Measurements from ENCODE around the gene CYB5R3. TPM values are rescaled to one million over a fixed set of nuclear protein-coding genes. Genes with fewer than 3 reads are reported as not detected.

Gene CYB5R3
- total RNA-seq, 1 donor from 2014 or later = 383 TPM

DNA sequence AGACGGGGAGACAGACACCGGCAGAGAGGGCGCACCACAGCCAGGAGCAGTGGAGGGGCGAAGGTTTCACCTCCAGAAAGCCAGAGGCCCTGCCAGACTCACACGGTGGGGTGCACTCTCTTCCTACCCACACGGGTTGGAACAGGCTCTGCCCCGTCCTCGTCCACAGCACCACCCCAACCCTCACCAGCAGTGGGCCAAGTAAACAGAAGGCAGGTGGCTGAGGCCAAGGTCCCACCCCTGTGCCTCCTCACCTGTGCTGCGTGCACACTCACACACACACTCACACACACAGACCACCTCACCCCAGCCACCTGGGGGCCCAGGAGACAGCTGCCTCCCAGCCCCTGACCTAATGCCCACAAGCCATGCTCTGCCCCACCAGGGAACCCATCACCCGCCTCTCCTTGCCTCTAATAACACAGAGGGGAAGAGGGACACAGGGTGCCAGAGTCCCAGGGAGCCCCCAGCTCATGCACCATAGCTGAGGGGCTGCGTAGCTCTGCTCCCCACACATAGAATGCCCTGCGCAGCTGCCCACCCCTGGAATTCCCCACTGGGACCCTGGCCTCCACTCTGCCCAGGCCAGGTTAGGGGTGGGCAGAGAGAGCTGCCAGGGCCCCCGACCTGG is 3.1 kb downstream of the CYB5R3 start:
- Mint-ChIP-seq H3K27ac (ENCODE audit: unreplicated experiment) (peak overlapping the region; percentile 96), H3K9me3 (ENCODE audit: low read depth) (no peaks in the 10 kb centered on the region), H3K4me3 (ENCODE audit: unreplicated experiment) (peak overlapping the region; percentile 95), H3K36me3 (ENCODE audit: low read depth) (no peaks in the 10 kb centered on the region), H3K4me1 (ENCODE audit: low read depth) (peaks cover 72% of the 10 kb centered on the region), H3K27me3 (ENCODE audit: low read depth) (no peaks in the 10 kb centered on the region)
- TF ChIP-seq, protein P1, sequence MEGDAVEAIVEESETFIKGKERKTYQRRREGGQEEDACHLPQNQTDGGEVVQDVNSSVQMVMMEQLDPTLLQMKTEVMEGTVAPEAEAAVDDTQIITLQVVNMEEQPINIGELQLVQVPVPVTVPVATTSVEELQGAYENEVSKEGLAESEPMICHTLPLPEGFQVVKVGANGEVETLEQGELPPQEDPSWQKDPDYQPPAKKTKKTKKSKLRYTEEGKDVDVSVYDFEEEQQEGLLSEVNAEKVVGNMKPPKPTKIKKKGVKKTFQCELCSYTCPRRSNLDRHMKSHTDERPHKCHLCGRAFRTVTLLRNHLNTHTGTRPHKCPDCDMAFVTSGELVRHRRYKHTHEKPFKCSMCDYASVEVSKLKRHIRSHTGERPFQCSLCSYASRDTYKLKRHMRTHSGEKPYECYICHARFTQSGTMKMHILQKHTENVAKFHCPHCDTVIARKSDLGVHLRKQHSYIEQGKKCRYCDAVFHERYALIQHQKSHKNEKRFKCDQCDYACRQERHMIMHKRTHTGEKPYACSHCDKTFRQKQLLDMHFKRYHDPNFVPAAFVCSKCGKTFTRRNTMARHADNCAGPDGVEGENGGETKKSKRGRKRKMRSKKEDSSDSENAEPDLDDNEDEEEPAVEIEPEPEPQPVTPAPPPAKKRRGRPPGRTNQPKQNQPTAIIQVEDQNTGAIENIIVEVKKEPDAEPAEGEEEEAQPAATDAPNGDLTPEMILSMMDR (IDR thresholded peaks at IDR 0.05) = no peak
- DNase-seq (ENCODE audit: low spot score) = peak; percentile 83

- peak; percentile 79 for DNase-seq (ENCODE audit: low spot score)
- Mint-ChIP-seq H3K4me3 (ENCODE audit: unreplicated experiment) (peak overlapping the region; percentile 53), H3K36me3 (ENCODE audit: low read depth) (no peaks in the 10 kb centered on the region), H3K27me3 (ENCODE audit: low read depth) (no peaks in the 10 kb centered on the region), H3K4me1 (ENCODE audit: low read depth) (peaks cover 77% of the 10 kb centered on the region), H3K9me3 (ENCODE audit: low read depth) (no peaks in the 10 kb centered on the region), H3K27ac (ENCODE audit: unreplicated experiment) (peak overlapping the region; percentile 96)
- TF ChIP-seq, protein P1 (IDR thresholded peaks at IDR 0.05) = no peak
Observed at GRCh38 chr22:42645341-42645937, 3.8 kb downstream of the CYB5R3 start.

- Mint-ChIP-seq H3K9me3 (ENCODE audit: low read depth) (no peaks in the 10 kb centered on the region), H3K27ac (ENCODE audit: unreplicated experiment) (peak overlapping the region; percentile 96), H3K27me3 (ENCODE audit: low read depth) (no peaks in the 10 kb centered on the region), H3K4me1 (ENCODE audit: low read depth) (peaks cover 82% of the 10 kb centered on the region), H3K4me3 (ENCODE audit: unreplicated experiment) (peak overlapping the region; percentile 53), H3K36me3 (ENCODE audit: low read depth) (no peaks in the 10 kb centered on the region)
- peak; percentile 86 for DNase-seq (ENCODE audit: low spot score)
- TF ChIP-seq, protein P1 (IDR thresholded peaks at IDR 0.05) = no peak
Observed at GRCh38 chr22:42644422-42645340, 4.5 kb downstream of the CYB5R3 start.

DNA sequence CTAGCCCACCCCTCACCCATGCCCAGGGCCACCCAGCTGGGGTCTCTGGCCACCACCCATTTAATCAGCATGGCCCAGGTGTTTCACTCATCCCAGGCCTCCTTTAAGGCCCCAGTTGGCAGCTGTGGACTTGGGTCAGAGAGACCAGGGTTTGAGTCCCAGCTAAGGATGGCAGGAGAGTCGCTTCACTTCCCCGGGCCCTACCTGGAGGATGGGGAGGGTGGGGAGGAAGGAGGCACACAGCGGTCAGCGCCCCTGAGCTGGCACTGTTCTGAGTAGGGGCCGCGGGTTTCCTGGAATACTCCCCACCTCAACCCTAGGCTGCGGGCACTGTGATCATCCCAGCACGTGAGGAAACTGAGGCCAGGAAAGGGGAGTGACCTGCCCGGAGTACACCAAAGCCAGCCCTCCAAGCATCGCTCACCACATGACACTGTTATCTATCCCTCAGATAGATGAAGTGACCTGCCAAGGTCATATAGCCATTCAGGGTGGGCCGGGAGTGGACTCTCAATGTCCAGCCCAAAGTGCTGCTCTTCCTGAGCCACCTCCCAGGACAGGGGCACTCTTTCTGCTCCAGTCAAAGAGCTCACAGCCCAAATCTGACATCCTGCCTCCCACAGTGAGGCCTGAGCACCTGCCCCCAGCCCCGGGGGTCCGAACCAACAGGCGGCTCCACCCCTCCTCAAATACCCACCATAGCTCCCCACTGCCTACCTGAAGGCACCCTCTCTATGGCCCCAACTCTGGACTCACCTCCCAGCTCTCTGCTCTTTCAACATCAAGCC is 5.4 kb downstream of the CYB5R3 start:
- no peaks in the 10 kb centered on the region for H3K9me3 Mint-ChIP-seq (ENCODE audit: low read depth)
- peak overlapping the region; percentile 96 for H3K27ac Mint-ChIP-seq (ENCODE audit: unreplicated experiment)
- H3K36me3 Mint-ChIP-seq (ENCODE audit: low read depth) = no peaks in the 10 kb centered on the region
- H3K4me1 Mint-ChIP-seq (ENCODE audit: low read depth) = peaks cover 87% of the 10 kb centered on the region
- H3K4me3 Mint-ChIP-seq (ENCODE audit: unreplicated experiment) = peak overlapping the region; percentile 53
- peak; percentile 87 for DNase-seq (ENCODE audit: low spot score)
- no peaks in the 10 kb centered on the region for H3K27me3 Mint-ChIP-seq (ENCODE audit: low read depth)
- TF ChIP-seq, protein P1 (IDR thresholded peaks at IDR 0.05) = no peak
